Activated CD8-positive, alpha-beta memory T cell treated with anti-CD3 and anti-CD28 coated beads, Interleukin-2, amount 50 U/mL, for 1 hour (primary cell): Measurements from ENCODE around the gene WDR33.

Experiments
- DNase-seq: peaks from one replicate; pipeline ENCODE4 v3.0.0-alpha.2; 2020; ENCODE audit errors: extremely low read depth

WDR33 gene

GRCh38 chr2:127656569-127657231 is 154.3 kb downstream of the WDR33 start:
- no peak for DNase-seq

GRCh38 chr2:127655209-127656073 is 155.5 kb downstream of the WDR33 start:
- no peak for DNase-seq

GRCh38 chr2:127654838-127655175 is 156.2 kb downstream of the WDR33 start:
- no peak for DNase-seq

- DNase-seq: no peak
These were observed 156.7 kb downstream of the WDR33 start for GRCh38 chr2:127654084-127654837.

- DNase-seq: no peak
These were observed 157.4 kb downstream of the WDR33 start for GRCh38 chr2:127653421-127654083.

- DNase-seq: no peak
These were observed 158.1 kb downstream of the WDR33 start for GRCh38 chr2:127652786-127653357.

- no peak for DNase-seq
These were observed 158.9 kb downstream of the WDR33 start for GRCh38 chr2:127651971-127652550.

GRCh38 chr2:127651381-127651809 is 159.6 kb downstream of the WDR33 start:
- no peak for DNase-seq
